GM12878 (cell line): ENCODE data around the gene AGRN.

Experiments used
- BMI1 ChIP-seq: fragments of 450-650 bp; IDR thresholded peaks from 2 replicates; pipeline ENCODE4 v1.6.1; 2016; ENCODE audit warnings: mild to moderate bottlenecking, moderate library complexity, borderline replicate concordance
- CEBPB ChIP-seq, 2 experiments: fragments of 150-350 bp in 1 of 2; IDR thresholded peaks; 2 replicates each; pipeline ENCODE4 v1.6.1; 2012 to 2014; ENCODE audit warnings: low read depth in 2 of 2, low read length in 2 of 2, borderline replicate concordance in 1 of 2, inconsistent platforms in 1 of 2
- EGR1 ChIP-seq, 2 experiments: IDR thresholded peaks; 1 replicate in 1 of 2; 2 replicates in 1 of 2; pipeline ENCODE4 v1.6.1; 2011 to 2012; ENCODE audit warnings: low read depth in 2 of 2, low read length in 2 of 2, borderline replicate concordance in 1 of 2, mild to moderate bottlenecking in 1 of 2, moderate library complexity in 1 of 2
- KAT2A ChIP-seq: conservative IDR thresholded peaks from 2 replicates; pipeline ENCODE4 v1.6.1; 2011; ENCODE audit warnings: low read depth, low read length; ENCODE audit not compliant: control insufficient read depth
- POLR2A ChIP-seq: IDR thresholded peaks from 2 replicates; pipeline ENCODE4 v1.6.1; 2011; ENCODE audit warnings: low read depth, mild to moderate bottlenecking, low read length
- TF ChIP-seq, protein P1 (sequence below), 3 experiments: IDR thresholded peaks in 2 of 3; conservative IDR thresholded peaks in 1 of 3; 2 replicates each; pipeline ENCODE4 v1.5.1; 2011; ENCODE audit warnings: low read depth in 3 of 3, low read length in 3 of 3, mild to moderate bottlenecking in 3 of 3, control low read depth in 2 of 3, moderate library complexity in 2 of 3, inconsistent platforms in 1 of 3, mixed read lengths in 1 of 3; ENCODE audit not compliant: control insufficient read depth in 2 of 3, insufficient read depth in 1 of 3; ENCODE audit errors: extremely low read depth in 1 of 3
- TF ChIP-seq, protein P2 (sequence below): IDR thresholded peaks from 2 replicates; pipeline ENCODE4 v1.6.1; 2011; ENCODE audit warnings: low read depth, mild to moderate bottlenecking, low read length, moderate library complexity, borderline replicate concordance; ENCODE audit errors: extremely low read depth

DNA sequence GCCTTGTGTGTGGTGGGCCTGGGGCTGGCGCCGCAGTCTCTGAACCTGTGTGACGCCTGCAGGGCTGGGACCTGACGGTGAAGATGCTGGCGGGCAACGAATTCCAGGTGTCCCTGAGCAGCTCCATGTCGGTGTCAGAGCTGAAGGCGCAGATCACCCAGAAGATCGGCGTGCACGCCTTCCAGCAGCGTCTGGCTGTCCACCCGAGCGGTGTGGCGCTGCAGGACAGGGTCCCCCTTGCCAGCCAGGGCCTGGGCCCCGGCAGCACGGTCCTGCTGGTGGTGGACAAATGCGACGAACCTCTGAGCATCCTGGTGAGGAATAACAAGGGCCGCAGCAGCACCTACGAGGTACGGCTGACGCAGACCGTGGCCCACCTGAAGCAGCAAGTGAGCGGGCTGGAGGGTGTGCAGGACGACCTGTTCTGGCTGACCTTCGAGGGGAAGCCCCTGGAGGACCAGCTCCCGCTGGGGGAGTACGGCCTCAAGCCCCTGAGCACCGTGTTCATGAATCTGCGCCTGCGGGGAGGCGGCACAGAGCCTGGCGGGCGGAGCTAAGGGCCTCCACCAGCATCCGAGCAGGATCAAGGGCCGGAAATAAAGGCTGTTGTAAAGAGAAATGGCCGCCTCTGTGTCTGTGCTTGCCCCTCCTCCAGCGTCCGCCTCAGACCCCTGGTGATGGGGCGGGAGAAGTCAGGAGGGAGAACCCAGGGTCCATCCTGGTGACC, 5.8 kb upstream of the AGRN start:
- TF ChIP-seq, protein P1, sequence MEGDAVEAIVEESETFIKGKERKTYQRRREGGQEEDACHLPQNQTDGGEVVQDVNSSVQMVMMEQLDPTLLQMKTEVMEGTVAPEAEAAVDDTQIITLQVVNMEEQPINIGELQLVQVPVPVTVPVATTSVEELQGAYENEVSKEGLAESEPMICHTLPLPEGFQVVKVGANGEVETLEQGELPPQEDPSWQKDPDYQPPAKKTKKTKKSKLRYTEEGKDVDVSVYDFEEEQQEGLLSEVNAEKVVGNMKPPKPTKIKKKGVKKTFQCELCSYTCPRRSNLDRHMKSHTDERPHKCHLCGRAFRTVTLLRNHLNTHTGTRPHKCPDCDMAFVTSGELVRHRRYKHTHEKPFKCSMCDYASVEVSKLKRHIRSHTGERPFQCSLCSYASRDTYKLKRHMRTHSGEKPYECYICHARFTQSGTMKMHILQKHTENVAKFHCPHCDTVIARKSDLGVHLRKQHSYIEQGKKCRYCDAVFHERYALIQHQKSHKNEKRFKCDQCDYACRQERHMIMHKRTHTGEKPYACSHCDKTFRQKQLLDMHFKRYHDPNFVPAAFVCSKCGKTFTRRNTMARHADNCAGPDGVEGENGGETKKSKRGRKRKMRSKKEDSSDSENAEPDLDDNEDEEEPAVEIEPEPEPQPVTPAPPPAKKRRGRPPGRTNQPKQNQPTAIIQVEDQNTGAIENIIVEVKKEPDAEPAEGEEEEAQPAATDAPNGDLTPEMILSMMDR (IDR thresholded peaks at IDR 0.05 in 2 of 3, conservative IDR thresholded peaks at IDR 0.05 in 1 of 3; ENCODE audit: control insufficient read depth in 2 of 3, extremely low read depth in 1 of 3, insufficient read depth in 1 of 3, low read depth in 3 of 3, low read length in 3 of 3): no peak
- TF ChIP-seq CEBPB (IDR thresholded peaks at IDR 0.05; ENCODE audit: borderline replicate concordance in 1 of 2, low read depth in 2 of 2, low read length in 2 of 2) (no peak), EGR1 (IDR thresholded peaks at IDR 0.05; ENCODE audit: borderline replicate concordance in 1 of 2, low read depth in 2 of 2, low read length in 2 of 2) (no peak), POLR2A (peak; percentile 29; the same call in 1 of the 2 replicates), KAT2A (no peak), BMI1 (no peak)
- TF ChIP-seq, protein P2, sequence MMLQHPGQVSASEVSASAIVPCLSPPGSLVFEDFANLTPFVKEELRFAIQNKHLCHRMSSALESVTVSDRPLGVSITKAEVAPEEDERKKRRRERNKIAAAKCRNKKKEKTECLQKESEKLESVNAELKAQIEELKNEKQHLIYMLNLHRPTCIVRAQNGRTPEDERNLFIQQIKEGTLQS: no peak
